Left lung (tissue), 10 donors: ENCODE measurements around the gene RMC1. TPM values are rescaled to one million over a fixed set of nuclear protein-coding genes. Genes with fewer than 3 reads are reported as not detected.
"Not testable (repeated sequence)": the region's sequence is repeated elsewhere in the genome, so short reads cannot be mapped to it uniquely, and the experiment has no call there.

Experiments used
- ATAC-seq: fragments of 200-7000 bp; cut with Tn5 transposase; one replicate; pipeline ENCODE4 v1.9.1; 2020; ENCODE audit warnings: moderate library complexity
- DNase-seq, 4 donors: peaks; one replicate each; pipeline ENCODE4 v3.0.0-alpha.2; 2013 to 2020
- H3K27ac ChIP-seq, 2 donors: fragments of 200-600 bp; sonication (generic) in 1 of 2; one replicate each; pipeline versions ENCODE4 v1.5.0 to v1.8.0; 2020 to 2021
- H3K27me3 ChIP-seq, 2 donors: fragments of 200-600 bp; sonication (generic) in 1 of 2; one replicate each; pipeline versions ENCODE4 v1.5.0 to v1.8.0; 2020 to 2021
- H3K36me3 ChIP-seq, 2 donors: fragments of 200-600 bp; sonication (generic) in 1 of 2; one replicate each; pipeline versions ENCODE4 v1.5.0 to v1.8.0; 2020 to 2021
- H3K4me1 ChIP-seq, 2 donors: fragments of 200-600 bp; one replicate each; pipeline ENCODE4 v1.8.0; 2021
- H3K4me3 ChIP-seq, 2 donors: fragments of 200-600 bp; sonication (generic) in 1 of 2; one replicate each; pipeline versions ENCODE4 v1.5.0 to v1.8.0; 2020 to 2021; ENCODE audit warnings: mild to moderate bottlenecking in 1 of 2
- H3K9me3 ChIP-seq, 2 donors: fragments of 200-600 bp; sonication (generic) in 1 of 2; one replicate each; pipeline versions ENCODE4 v1.5.0 to v1.8.0; 2020 to 2021
- intact Hi-C, 2 donors: fragments of 100-400 bp; cut with DNase I; formaldehyde crosslinking; loops; one replicate each; pipeline versions ENCODE4 v1.11.2 to v1.14.2; 2022
- polyA plus RNA-seq, 6 donors: library from polyadenylated mRNA; unstranded; fragments of 120-200 nt; gene quantifications; one replicate each; pipeline ENCODE4 v1.2.1, GENCODE V29; 2013; ENCODE audit not compliant: insufficient read length in 6 of 6
- total RNA-seq, 2 donors: library from RNA; stranded (reverse); fragmentation: NEBNext Ultra II Directional; extraction: Animal tissue kit (Norgen Biotek cat#: 25700); gene quantifications; one replicate each; pipeline ENCODE4 v1.2.1, GENCODE V29; 2021
- TF ChIP-seq, protein P1 (sequence below), 2 donors: fragments of 200-600 bp; sonication (generic) in 1 of 2; IDR thresholded peaks; one replicate each; pipeline versions ENCODE4 v1.5.0 to v1.8.0; 2021; ENCODE audit warnings: antibody characterized with exemption in 2 of 2
- donor health status: DM: no; HTN: yes; CAD: no.
- donor health status: DM: no; HTN: no; CAD: no.

The RMC1 gene
- total and polyA plus RNA-seq, 8 donors, result 23.5 to 37.9 (median 27.2) TPM

DNA sequence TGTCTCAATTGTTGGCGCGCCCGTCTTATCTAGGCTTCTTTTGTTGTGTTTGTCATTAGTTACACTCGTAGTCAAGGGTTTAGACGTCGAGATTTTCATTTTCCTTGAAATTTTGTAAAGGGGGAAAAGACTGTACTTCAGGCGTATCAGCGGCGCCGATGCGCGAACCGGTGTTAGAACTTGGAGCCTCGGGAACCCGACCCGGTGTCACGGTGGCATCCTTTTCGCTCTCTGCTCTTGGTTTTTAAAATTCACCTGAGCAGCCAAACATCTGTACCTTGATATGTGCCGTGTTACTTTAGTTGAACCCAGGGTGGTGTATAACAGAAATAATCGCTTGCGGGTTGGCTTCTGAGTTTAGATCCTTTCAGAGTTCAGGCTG, 643 bp downstream of the RMC1 start:
- Histone ChIP-seq H3K4me1 (peaks cover 10 to 61% of the 10 kb centered on the region in 2 donors), H3K27me3 (no peaks in the 10 kb centered on the region), H3K36me3 (peaks cover 0 to 24% of the 10 kb centered on the region in 2 donors), H3K4me3 (peak overlapping the region; percentile 80 to 98), H3K27ac (peak overlapping the region; percentile 84 to 97), H3K9me3 (no peaks in the 10 kb centered on the region)
- DNase-seq (peak in 1 of 4 donors; percentile 64), ATAC-seq (no peak)
- intact Hi-C loops, result no loop called here
- TF ChIP-seq, protein P1, sequence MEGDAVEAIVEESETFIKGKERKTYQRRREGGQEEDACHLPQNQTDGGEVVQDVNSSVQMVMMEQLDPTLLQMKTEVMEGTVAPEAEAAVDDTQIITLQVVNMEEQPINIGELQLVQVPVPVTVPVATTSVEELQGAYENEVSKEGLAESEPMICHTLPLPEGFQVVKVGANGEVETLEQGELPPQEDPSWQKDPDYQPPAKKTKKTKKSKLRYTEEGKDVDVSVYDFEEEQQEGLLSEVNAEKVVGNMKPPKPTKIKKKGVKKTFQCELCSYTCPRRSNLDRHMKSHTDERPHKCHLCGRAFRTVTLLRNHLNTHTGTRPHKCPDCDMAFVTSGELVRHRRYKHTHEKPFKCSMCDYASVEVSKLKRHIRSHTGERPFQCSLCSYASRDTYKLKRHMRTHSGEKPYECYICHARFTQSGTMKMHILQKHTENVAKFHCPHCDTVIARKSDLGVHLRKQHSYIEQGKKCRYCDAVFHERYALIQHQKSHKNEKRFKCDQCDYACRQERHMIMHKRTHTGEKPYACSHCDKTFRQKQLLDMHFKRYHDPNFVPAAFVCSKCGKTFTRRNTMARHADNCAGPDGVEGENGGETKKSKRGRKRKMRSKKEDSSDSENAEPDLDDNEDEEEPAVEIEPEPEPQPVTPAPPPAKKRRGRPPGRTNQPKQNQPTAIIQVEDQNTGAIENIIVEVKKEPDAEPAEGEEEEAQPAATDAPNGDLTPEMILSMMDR (IDR thresholded peaks at IDR 0.05), result no peak

DNA sequence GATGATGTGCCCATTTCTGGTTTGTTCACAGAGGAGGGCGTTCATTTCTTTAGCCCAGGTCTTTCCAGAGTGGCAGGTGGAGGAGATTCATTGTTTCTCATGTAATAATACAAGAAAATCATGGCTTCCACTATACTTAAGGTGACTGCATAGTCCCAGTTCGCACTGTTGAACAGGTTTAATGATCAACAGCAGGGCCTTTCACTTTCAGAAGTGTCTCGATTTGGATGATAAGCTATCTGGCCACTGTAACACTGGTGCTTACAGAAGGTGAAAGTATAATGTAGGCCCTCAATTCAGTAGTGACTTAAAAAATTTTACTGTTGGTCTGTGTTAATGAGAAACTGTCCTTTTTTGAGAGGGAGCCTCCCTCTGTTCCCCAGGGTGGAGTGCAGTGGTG, 1.4 kb downstream of the RMC1 start:
- intact Hi-C loops, result no loop called here

DNA sequence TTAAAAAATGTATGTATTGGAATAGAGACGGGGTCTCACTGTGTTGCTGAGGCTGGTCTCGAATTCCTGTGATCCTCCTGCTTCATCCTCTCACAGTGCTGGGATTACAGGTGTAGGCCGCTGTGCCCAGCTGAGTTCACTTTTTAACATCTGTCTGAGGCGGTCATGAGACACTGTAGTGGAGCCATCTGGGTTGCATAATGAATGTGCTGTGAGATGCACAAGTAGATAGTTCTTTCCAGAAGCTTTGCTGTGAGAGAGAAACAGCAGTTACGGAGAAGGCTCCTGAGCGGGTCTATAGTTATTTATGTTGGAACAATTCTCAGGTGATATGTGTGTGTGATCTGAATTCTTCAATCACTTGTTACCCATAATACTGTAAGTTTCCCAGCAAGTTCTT, 3.1 kb downstream of the RMC1 start:
- ATAC-seq (no peak), DNase-seq (no peak)
- H3K4me3 ChIP-seq, result no peak overlapping the region
- H3K27ac ChIP-seq, result no peak overlapping the region
- peaks cover 0 to 47% of the 10 kb centered on the region in 2 donors for H3K36me3 ChIP-seq
- intact Hi-C loops, result no loop called here
- H3K27me3 ChIP-seq, result no peaks in the 10 kb centered on the region
- no peaks in the 10 kb centered on the region for H3K9me3 ChIP-seq
- TF ChIP-seq, protein P1 (IDR thresholded peaks at IDR 0.05), result no peak
- H3K4me1 ChIP-seq, result peaks cover 10 to 50% of the 10 kb centered on the region in 2 donors

More for the DNA sequence above, 1.4 kb downstream of the RMC1 start:
- TF ChIP-seq, protein P1 (IDR thresholded peaks at IDR 0.05), result no peak
- Histone ChIP-seq H3K27me3 (no peaks in the 10 kb centered on the region), H3K9me3 (no peaks in the 10 kb centered on the region), H3K27ac (peak overlapping the region; percentile 84 to 97), H3K36me3 (peaks cover 0 to 31% of the 10 kb centered on the region in 2 donors), H3K4me3 (peak overlapping the region; percentile 80 to 98), H3K4me1 (peaks cover 10 to 53% of the 10 kb centered on the region in 2 donors)
- ATAC-seq, result peak; percentile 4
- DNase-seq, result peak in 1 of 4 donors; percentile 46

DNA sequence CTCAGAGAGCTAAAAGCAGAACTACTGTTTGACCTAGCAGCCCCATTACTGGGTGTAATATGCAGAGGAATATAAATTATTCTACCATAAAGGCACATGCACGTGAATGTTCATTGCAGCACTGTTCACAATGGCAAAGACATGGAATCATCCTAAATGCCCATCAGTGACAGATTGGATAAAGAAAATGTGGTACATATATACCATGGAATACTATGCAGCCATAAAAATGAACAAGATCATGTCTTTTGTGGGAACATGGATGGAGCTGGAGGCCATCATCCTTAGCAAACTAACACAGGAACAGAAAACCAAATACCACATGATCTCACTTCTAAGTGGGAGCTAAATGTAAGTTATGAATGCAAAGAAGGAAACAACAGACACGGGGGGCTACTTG, 7.6 kb downstream of the RMC1 start:
- ATAC-seq, H3K4me3 ChIP-seq, intact Hi-C loops, H3K27me3 ChIP-seq, H3K27ac ChIP-seq, H3K9me3 ChIP-seq, DNase-seq: not testable (repeated sequence)
- peaks cover 0 to 89% of the 10 kb centered on the region in 2 donors for H3K36me3 ChIP-seq
- H3K4me1 ChIP-seq, result peaks cover 0 to 33% of the 10 kb centered on the region in 2 donors

DNA sequence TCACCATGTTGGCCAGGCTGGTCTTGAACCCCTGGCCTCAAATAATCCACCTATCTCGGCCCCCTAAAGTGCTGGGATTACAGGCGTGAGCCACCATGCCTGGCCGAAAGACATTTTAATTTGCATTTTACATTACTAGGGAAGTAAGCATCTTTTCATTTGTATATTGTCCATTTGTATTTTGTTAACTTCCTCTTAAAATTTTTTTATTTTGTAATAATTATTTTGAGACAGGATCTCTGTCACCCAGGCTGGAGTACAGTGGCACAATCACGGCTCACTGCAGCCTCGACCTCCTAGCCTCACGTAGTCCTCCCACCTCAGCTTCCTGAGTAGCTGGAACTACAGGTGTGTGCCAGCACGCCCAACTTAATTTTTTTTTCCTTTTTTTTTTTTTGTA, 8.9 kb downstream of the RMC1 start:
- peak overlapping the region in 1 of 2 donors; percentile 11 for H3K27ac ChIP-seq
- H3K9me3 ChIP-seq, ATAC-seq, intact Hi-C loops, H3K27me3 ChIP-seq, H3K4me3 ChIP-seq: not testable (repeated sequence)
- H3K4me1 ChIP-seq, result peaks cover 0 to 26% of the 10 kb centered on the region in 2 donors
- DNase-seq, result peak in 1 of 4 donors; percentile 30
- H3K36me3 ChIP-seq, result peaks cover 0 to 95% of the 10 kb centered on the region in 2 donors

DNA sequence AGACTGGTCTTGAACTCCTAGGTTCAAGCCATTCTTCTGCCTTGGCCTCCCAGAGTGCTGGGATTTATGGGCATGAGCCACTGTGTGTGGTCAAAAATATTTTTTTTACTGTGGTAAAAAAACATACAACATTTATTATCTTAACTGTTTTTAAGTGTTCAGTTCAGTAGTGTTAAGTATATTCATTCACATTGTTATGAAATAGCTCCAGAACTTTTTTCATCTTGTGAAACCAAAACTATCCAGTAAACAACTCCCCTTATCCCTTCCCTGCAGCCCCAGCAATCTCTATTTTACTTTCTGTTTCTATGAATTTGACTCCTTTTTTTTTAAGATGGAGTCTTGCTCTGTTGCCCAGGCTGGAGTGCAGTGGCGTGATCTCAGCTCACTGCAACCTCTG, 9.3 kb downstream of the RMC1 start:
- Histone ChIP-seq H3K27me3 (no peaks in the 10 kb centered on the region), H3K4me3 (no peak overlapping the region), H3K9me3 (no peaks in the 10 kb centered on the region), H3K4me1 (peaks cover 0 to 22% of the 10 kb centered on the region in 2 donors), H3K27ac (peak overlapping the region in 1 of 2 donors; percentile 11), H3K36me3 (peaks cover 0 to 95% of the 10 kb centered on the region in 2 donors)
- TF ChIP-seq, protein P1 (IDR thresholded peaks at IDR 0.05), result no peak
- no peak for ATAC-seq
- intact Hi-C loops, result no loop called here
- no peak for DNase-seq
